ENCODE results near the gene PHLPP2.

The PHLPP2 gene

DNA sequence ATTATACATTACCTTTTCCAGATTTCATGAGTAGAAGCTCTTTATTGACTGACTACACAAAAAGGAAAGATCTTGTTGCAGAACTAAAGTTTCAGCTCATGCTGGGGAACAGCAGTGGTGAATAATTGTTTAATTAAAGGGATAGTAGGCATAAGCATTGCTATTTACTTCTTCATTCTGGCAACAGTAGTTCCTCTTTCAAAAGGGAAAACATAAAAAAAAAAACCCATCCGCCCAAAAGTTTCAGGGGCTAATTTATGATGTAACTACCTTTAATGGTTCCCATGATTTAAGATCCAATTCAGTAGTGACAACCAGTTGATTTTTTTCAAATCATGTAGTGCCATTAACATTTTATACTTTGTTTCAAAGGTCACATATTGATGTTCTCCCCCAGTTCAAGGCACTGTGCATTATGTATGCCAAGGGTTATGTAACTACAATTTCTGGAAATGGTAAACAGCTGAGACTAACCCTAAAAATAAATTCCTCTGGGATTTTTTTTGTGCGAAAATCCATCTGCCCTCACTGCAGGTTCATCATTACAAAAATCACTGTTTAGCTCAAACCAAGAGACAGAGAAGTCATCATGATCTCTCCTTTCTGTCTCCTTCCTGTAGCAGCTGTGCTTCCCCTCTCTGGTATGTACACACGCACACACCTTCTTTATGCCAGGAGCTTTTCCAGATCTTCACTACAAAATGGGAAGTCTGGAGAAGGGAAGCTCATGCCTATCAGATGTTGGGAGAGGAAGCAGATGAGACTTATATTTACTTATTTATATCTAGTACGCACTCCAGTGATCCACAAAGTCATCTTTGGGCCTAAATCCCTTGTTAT, 2.2 kb upstream of the PHLPP2 start:
- TF ChIP-seq, protein P1, sequence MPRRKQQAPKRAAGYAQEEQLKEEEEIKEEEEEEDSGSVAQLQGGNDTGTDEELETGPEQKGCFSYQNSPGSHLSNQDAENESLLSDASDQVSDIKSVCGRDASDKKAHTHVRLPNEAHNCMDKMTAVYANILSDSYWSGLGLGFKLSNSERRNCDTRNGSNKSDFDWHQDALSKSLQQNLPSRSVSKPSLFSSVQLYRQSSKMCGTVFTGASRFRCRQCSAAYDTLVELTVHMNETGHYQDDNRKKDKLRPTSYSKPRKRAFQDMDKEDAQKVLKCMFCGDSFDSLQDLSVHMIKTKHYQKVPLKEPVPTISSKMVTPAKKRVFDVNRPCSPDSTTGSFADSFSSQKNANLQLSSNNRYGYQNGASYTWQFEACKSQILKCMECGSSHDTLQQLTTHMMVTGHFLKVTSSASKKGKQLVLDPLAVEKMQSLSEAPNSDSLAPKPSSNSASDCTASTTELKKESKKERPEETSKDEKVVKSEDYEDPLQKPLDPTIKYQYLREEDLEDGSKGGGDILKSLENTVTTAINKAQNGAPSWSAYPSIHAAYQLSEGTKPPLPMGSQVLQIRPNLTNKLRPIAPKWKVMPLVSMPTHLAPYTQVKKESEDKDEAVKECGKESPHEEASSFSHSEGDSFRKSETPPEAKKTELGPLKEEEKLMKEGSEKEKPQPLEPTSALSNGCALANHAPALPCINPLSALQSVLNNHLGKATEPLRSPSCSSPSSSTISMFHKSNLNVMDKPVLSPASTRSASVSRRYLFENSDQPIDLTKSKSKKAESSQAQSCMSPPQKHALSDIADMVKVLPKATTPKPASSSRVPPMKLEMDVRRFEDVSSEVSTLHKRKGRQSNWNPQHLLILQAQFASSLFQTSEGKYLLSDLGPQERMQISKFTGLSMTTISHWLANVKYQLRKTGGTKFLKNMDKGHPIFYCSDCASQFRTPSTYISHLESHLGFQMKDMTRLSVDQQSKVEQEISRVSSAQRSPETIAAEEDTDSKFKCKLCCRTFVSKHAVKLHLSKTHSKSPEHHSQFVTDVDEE (CRISPR knock-in tag; IDR thresholded peaks at IDR 0.05), result no peak
- TF ChIP-seq GLIS3 (CRISPR knock-in tag; IDR thresholded peaks at IDR 0.05), result no peak
- no peak for TF ChIP-seq RARB (CRISPR knock-in tag; IDR thresholded peaks at IDR 0.05)
- TF ChIP-seq ZNF8 (CRISPR knock-in tag; IDR thresholded peaks at IDR 0.05), result no peak
- TF ChIP-seq ZNF70 (CRISPR knock-in tag; IDR thresholded peaks at IDR 0.05), result no peak
- TF ChIP-seq, protein P2, sequence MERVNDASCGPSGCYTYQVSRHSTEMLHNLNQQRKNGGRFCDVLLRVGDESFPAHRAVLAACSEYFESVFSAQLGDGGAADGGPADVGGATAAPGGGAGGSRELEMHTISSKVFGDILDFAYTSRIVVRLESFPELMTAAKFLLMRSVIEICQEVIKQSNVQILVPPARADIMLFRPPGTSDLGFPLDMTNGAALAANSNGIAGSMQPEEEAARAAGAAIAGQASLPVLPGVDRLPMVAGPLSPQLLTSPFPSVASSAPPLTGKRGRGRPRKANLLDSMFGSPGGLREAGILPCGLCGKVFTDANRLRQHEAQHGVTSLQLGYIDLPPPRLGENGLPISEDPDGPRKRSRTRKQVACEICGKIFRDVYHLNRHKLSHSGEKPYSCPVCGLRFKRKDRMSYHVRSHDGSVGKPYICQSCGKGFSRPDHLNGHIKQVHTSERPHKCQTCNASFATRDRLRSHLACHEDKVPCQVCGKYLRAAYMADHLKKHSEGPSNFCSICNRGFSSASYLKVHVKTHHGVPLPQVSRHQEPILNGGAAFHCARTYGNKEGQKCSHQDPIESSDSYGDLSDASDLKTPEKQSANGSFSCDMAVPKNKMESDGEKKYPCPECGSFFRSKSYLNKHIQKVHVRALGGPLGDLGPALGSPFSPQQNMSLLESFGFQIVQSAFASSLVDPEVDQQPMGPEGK (CRISPR knock-in tag; IDR thresholded peaks at IDR 0.05; ENCODE audit: borderline replicate concordance), result no peak
- TF ChIP-seq ARNTL (CRISPR knock-in tag; IDR thresholded peaks at IDR 0.05; ENCODE audit: borderline replicate concordance, low read depth), result no peak
- TF ChIP-seq OSR1 (CRISPR knock-in tag; IDR thresholded peaks at IDR 0.05), result no peak
- no peak for TF ChIP-seq TOX (CRISPR knock-in tag; IDR thresholded peaks at IDR 0.05; ENCODE audit: borderline replicate concordance)
- TF ChIP-seq, protein P3, sequence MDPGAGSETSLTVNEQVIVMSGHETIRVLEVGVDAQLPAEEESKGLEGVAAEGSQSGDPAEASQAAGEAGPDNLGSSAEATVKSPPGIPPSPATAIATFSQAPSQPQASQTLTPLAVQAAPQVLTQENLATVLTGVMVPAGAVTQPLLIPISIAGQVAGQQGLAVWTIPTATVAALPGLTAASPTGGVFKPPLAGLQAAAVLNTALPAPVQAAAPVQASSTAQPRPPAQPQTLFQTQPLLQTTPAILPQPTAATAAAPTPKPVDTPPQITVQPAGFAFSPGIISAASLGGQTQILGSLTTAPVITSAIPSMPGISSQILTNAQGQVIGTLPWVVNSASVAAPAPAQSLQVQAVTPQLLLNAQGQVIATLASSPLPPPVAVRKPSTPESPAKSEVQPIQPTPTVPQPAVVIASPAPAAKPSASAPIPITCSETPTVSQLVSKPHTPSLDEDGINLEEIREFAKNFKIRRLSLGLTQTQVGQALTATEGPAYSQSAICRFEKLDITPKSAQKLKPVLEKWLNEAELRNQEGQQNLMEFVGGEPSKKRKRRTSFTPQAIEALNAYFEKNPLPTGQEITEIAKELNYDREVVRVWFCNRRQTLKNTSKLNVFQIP (CRISPR knock-in tag; IDR thresholded peaks at IDR 0.05; ENCODE audit: borderline replicate concordance, low read depth), result no peak
- TF ChIP-seq SNAI2 (CRISPR knock-in tag; IDR thresholded peaks at IDR 0.05), result no peak
- no peak for TF ChIP-seq ZFP3 (CRISPR knock-in tag; IDR thresholded peaks at IDR 0.05)
- TF ChIP-seq, protein P4, sequence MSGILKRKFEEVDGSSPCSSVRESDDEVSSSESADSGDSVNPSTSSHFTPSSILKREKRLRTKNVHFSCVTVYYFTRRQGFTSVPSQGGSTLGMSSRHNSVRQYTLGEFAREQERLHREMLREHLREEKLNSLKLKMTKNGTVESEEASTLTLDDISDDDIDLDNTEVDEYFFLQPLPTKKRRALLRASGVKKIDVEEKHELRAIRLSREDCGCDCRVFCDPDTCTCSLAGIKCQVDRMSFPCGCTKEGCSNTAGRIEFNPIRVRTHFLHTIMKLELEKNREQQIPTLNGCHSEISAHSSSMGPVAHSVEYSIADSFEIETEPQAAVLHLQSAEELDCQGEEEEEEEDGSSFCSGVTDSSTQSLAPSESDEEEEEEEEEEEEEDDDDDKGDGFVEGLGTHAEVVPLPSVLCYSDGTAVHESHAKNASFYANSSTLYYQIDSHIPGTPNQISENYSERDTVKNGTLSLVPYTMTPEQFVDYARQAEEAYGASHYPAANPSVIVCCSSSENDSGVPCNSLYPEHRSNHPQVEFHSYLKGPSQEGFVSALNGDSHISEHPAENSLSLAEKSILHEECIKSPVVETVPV (CRISPR knock-in tag; IDR thresholded peaks at IDR 0.05), result no peak
- TF ChIP-seq BACH2 (CRISPR knock-in tag; IDR thresholded peaks at IDR 0.05; ENCODE audit: borderline replicate concordance), result no peak
- no peak for TF ChIP-seq ZNF565 (CRISPR knock-in tag; conservative IDR thresholded peaks at IDR 0.05; ENCODE audit: low read depth)
- TF ChIP-seq CSDC2 (CRISPR knock-in tag; IDR thresholded peaks at IDR 0.05), result no peak

DNA sequence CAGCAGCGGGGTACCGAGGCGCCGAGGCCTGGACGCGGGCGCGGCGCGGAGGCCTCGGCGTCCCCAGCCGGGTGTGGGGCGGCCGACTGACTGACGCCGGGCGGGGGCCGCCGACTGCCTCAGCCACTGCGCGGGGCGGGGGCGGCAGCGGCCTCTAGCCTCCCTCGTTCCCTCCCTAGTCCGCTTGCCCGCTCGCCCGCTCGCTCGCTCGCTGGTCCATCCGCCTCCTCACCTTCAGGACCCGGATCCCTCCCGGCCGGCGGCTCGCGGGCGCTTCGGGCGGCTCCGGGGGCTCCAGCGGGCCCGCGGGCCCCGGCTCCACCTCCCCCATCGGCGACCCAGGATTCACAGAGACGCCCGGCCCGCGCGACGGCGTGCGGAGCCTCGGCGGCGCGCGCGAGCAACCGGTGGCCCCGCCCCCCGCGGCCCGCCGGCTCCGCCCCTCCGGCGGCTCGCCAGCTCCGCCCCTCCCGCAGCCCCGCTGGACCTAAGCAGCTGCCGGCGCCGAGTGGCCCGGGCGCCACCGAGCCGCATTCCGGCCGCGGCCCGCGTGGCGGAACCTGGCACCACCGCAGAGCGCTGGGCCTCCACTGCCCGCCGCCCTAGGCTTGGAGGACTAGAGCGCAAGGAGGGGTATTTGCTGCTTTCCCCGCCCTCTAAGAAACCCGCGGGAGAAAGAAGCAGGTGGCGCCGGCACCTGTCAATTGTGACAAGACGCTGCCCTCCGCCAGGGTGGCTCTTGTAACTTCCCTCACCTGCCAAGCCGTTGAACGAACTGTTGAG, 773 bp downstream of the PHLPP2 start:
- ATAC-seq, result peak; percentile 52
- TF ChIP-seq PPARA (CRISPR knock-in tag; IDR thresholded peaks at IDR 0.05; ENCODE audit: borderline replicate concordance) (no peak), ZC3H10 (CRISPR knock-in tag; IDR thresholded peaks at IDR 0.05) (no peak), SNAI2 (CRISPR knock-in tag; IDR thresholded peaks at IDR 0.05) (peak; percentile 65; the same call in 1 of the 2 replicates), ZNF70 (CRISPR knock-in tag; IDR thresholded peaks at IDR 0.05) (peak; percentile 98)

More for the DNA sequence above, 2.2 kb upstream of the PHLPP2 start:
- ATAC-seq, result no peak

DNA sequence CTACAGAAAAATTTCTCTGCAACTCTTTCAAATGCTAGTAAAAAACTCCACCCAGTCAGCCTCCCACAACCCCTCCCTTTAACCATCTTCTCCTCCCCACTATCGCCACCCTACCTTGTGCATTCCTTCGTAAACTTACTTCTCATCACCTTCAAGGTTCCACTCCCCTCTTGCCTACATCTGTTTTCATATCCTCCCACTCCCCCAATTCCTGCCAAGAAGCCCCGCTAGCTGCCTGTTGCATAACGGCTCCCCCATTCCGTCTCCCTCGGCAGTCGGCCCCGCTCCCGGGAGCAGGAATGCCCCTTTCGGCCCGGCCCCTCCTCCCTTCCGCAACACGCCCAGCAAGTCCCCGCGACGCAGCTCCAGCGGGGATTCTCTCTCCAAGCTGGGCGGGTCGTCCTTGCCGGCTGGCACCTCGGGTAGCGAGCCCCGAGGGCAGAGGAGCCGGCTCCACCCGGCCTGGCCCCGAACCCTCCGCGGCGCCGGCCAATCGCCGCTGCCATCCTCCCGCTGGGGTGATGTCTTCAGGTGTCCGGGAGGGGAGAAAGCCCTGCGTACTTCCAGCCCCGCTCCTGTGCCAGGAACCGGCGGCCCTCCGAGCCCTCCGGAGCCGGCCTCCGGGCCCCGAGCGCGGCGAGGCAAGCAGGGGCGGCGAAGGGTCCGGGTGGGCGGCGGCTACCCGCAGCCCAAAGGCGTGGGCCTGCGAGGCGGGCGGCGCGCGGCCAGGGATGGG, 1.5 kb downstream of the PHLPP2 start:
- ATAC-seq, result peak; percentile 88
- TF ChIP-seq, protein P2 (CRISPR knock-in tag; IDR thresholded peaks at IDR 0.05; ENCODE audit: borderline replicate concordance), result 0 out of 2 replicates have a peak, but pooled peaks have one; percentile 18
- no peak for TF ChIP-seq ZFP30 (CRISPR knock-in tag; IDR thresholded peaks at IDR 0.05)
- TF ChIP-seq, protein P3 (CRISPR knock-in tag; IDR thresholded peaks at IDR 0.05; ENCODE audit: borderline replicate concordance, low read depth), result no peak
